B cell (primary cell): ENCODE measurements around the gene AMIGO1. TPM values are rescaled to one million over a fixed set of nuclear protein-coding genes. Genes with fewer than 3 reads are reported as not detected.

Experiments used
- ATAC-seq: fragments of 200-7000 bp; cut with Tn5 transposase; one replicate; pipeline ENCODE4 v1.10.0; 2021; ENCODE audit warnings: low read depth, mild to moderate bottlenecking, moderate number of reproducible peaks, moderate library complexity
- CTCF ChIA-PET: fragments of 350-600 bp; sonication (Branson Sonifier 250); formaldehyde crosslinking; loops from one replicate; lab custom pipeline; 2021; ENCODE audit warnings: antibody characterized with exemption, inconsistent platforms; lab: Charles Lee
- POLR2A ChIA-PET: fragments of 350-600 bp; sonication (Branson Sonifier 250); formaldehyde crosslinking; loops from one replicate; lab custom pipeline; 2021; ENCODE audit warnings: antibody characterized with exemption; lab: Charles Lee
- DNase-seq: peaks from one replicate; pipeline ENCODE4 v3.0.0; 2013
- H2AFZ ChIP-seq: 2 replicates; pipeline ENCODE4 v1.6.1; 2012; ENCODE audit warnings: mild to moderate bottlenecking, low read depth, low read length; ENCODE audit not compliant: insufficient read depth, poor library complexity, severe bottlenecking
- H3K27ac ChIP-seq, 2 donors: 1 replicate in 1 of 2; 2 replicates in 1 of 2; pipeline ENCODE4 v1.5.1; 2012 to 2013; ENCODE audit warnings: low read length in 2 of 2, mild to moderate bottlenecking in 2 of 2, moderate library complexity in 1 of 2
- H3K27me3 ChIP-seq, 4 experiments: fragments of 200-600 bp in 1 of 4; sonication (generic) in 1 of 4; replicated peaks in 1 of 4; 1 replicate in 2 of 4; 2 replicates in 2 of 4; pipeline versions ENCODE4 v1.6.1 to v1.7.0; 2013 to 2016; ENCODE audit warnings: low read length in 3 of 4, mild to moderate bottlenecking in 2 of 4, mixed read lengths in 1 of 4, moderate library complexity in 1 of 4; ENCODE audit not compliant: insufficient read depth in 4 of 4, control insufficient read depth in 3 of 4; ENCODE audit errors: control extremely low read depth in 1 of 4
- H3K36me3 ChIP-seq, 2 experiments: replicated peaks in 1 of 2; 1 replicate in 1 of 2; 2 replicates in 1 of 2; pipeline versions ENCODE4 v1.6.1 to v1.7.1; 2013; ENCODE audit warnings: low read length in 1 of 2; ENCODE audit not compliant: insufficient read depth in 2 of 2, control insufficient read depth in 1 of 2; ENCODE audit errors: control extremely low read depth in 1 of 2, extremely low read depth in 1 of 2
- H3K4me1 ChIP-seq, 2 donors: fragments of 200-600 bp in 1 of 2; sonication (generic) in 1 of 2; 1 replicate in 1 of 2; 2 replicates in 1 of 2; pipeline versions ENCODE4 v1.5.1 to v1.6.1; 2013 to 2017; ENCODE audit warnings: low read length in 2 of 2; ENCODE audit not compliant: control insufficient read depth in 2 of 2, insufficient read depth in 2 of 2
- H3K4me2 ChIP-seq: replicated peaks from 2 replicates; pipeline ENCODE3; 2012; ENCODE audit warnings: mild to moderate bottlenecking, low read depth, low read length; ENCODE audit not compliant: poor library complexity, severe bottlenecking
- H3K4me3 ChIP-seq, 5 experiments: fragments of 200-600 bp in 1 of 5; sonication (generic) in 1 of 5; 1 replicate in 3 of 5; 2 replicates in 2 of 5; pipeline versions ENCODE4 v1.5.1 to v1.7.0; 2011 to 2016; ENCODE audit warnings: low read length in 4 of 5, mild to moderate bottlenecking in 4 of 5, low read depth in 2 of 5, control low read depth in 1 of 5, moderate library complexity in 1 of 5; ENCODE audit not compliant: insufficient read depth in 1 of 5; ENCODE audit errors: control extremely low read depth in 1 of 5, extremely low read depth in 1 of 5
- H3K79me2 ChIP-seq: fragments of 200-600 bp; sonication (generic); one replicate; pipeline ENCODE4 v1.6.0; 2016; ENCODE audit warnings: low read length; ENCODE audit not compliant: control insufficient read depth, insufficient read depth
- H3K9ac ChIP-seq: fragments of 200-600 bp; sonication (generic); 2 replicates; pipeline ENCODE4 v1.6.1; 2017; ENCODE audit warnings: mild to moderate bottlenecking, low read length, moderate library complexity
- H3K9me3 ChIP-seq, 3 donors: one replicate each; pipeline versions ENCODE4 v1.6.1 to v1.7.1; 2013; ENCODE audit warnings: low read length in 2 of 3; ENCODE audit not compliant: control insufficient read depth in 2 of 3, insufficient read depth in 1 of 3; ENCODE audit errors: control extremely low read depth in 1 of 3
- H4K20me1 ChIP-seq: 2 replicates; pipeline ENCODE4 v1.6.0; 2012; ENCODE audit warnings: mild to moderate bottlenecking, low read length; ENCODE audit not compliant: insufficient read depth, control insufficient read depth, poor library complexity, severe bottlenecking
- H3K27ac Mint-ChIP-seq: one replicate; pipeline ENCODE4 v1.8.0; 2021; ENCODE audit warnings: mixed read lengths
- H3K27me3 Mint-ChIP-seq: one replicate; pipeline ENCODE4 v1.8.0; 2021; ENCODE audit warnings: mixed read lengths
- H3K4me1 Mint-ChIP-seq: one replicate; pipeline ENCODE4 v1.8.0; 2021; ENCODE audit warnings: mixed read lengths
- H3K4me3 Mint-ChIP-seq: one replicate; pipeline ENCODE4 v1.8.0; 2021; ENCODE audit warnings: mixed read lengths
- H3K9me3 Mint-ChIP-seq: one replicate; pipeline ENCODE4 v1.8.0; 2022; ENCODE audit warnings: mixed read lengths; ENCODE audit not compliant: insufficient read depth
- CTCF ChIP-seq: fragments of 200-600 bp; IDR thresholded peaks from one replicate; pipeline ENCODE4 v1.8.0; 2022; ENCODE audit warnings: antibody characterized with exemption, mild to moderate bottlenecking
- EZH2 ChIP-seq: IDR thresholded peaks from 2 replicates; pipeline ENCODE4 v1.6.1; 2012; ENCODE audit warnings: borderline replicate concordance, low read depth, mild to moderate bottlenecking, moderate library complexity, low read length; ENCODE audit not compliant: insufficient read depth, poor library complexity, severe bottlenecking
- WGBS: methylation state at CpG from one replicate; pipeline ENCODE4 v1.1.5; 2013; ENCODE audit warnings: missing lambda C conversion rate; ENCODE audit not compliant: insufficient coverage; 5-methylcytosine and 5-hydroxymethylcytosine counted together
- intact Hi-C: fragments of 100-400 bp; cut with micrococcal nuclease; formaldehyde crosslinking; loops from one replicate; pipeline ENCODE4 v1.10.0; 2022
- polyA plus RNA-seq: library from polyadenylated mRNA; depleted of rRNA; stranded (reverse); fragments of >200 nt; gene quantifications from 2 replicates; pipeline ENCODE4 v1.2.3, GENCODE V29; 2012
- total RNA-seq, 2 donors: library from RNA; stranded (reverse); fragments of 120-200 nt in 1 of 2; gene quantifications; 1 replicate in 1 of 2; 2 replicates in 1 of 2; pipeline versions ENCODE4 v1.2.3 to v1.2.4, GENCODE V29; 2013 to 2022

AMIGO1 gene
- total and polyA plus RNA-seq, 2 donors (not counting 1 experiment from before 2014, with no cell fraction given), result 0.19 to 2.4 TPM

GRCh38 chr1:109530457-109531087 is 21.0 kb upstream of the AMIGO1 start:
- 94% methylated on average over 12 of the region's 13 CpGs for WGBS
- POLR2A ChIA-PET, result interaction anchor here (1.0 kb wide), 1 partner anchor 47 kb away, joined by 4 read pairs; the partner anchor contains the start of gene ATXN7L2
- DNase-seq (no peak), ATAC-seq (no peak)
- TF ChIP-seq EZH2 (no peak), CTCF (no peak)
- H2AFZ ChIP-seq, result no peak overlapping the region
- Mint-ChIP-seq H3K9me3 (no peaks in the 10 kb centered on the region), H3K27me3 (peaks cover 4% of the 10 kb centered on the region), H3K4me1 (peaks cover 11% of the 10 kb centered on the region), H3K27ac (no peak overlapping the region), H3K4me3 (no peak overlapping the region)
- no peak overlapping the region for H3K9ac ChIP-seq
- intact Hi-C loops, result no loop called here
- H3K79me2 ChIP-seq, result no peaks in the 10 kb centered on the region
- H3K27me3 ChIP-seq, result no peaks in the 10 kb centered on the region
- H4K20me1 ChIP-seq, result no peaks in the 10 kb centered on the region
- CTCF ChIA-PET, result interaction anchor here (0.9 to 21.6 kb wide), 5 partner anchors 8 to 262 kb away, joined by 3 to 926 read pairs (median 49); partner anchors contain the start of genes AMIGO1, ATXN7L2, CYB561D1 and SORT1
- no peak overlapping the region for H3K4me3 ChIP-seq
- no peak overlapping the region for H3K4me2 ChIP-seq
- no peak overlapping the region for H3K27ac ChIP-seq
- H3K9me3 ChIP-seq, result no peaks in the 10 kb centered on the region
- H3K4me1 ChIP-seq, result peaks cover 4 to 11% of the 10 kb centered on the region in 2 donors
- H3K36me3 ChIP-seq, result no peaks in the 10 kb centered on the region

DNA sequence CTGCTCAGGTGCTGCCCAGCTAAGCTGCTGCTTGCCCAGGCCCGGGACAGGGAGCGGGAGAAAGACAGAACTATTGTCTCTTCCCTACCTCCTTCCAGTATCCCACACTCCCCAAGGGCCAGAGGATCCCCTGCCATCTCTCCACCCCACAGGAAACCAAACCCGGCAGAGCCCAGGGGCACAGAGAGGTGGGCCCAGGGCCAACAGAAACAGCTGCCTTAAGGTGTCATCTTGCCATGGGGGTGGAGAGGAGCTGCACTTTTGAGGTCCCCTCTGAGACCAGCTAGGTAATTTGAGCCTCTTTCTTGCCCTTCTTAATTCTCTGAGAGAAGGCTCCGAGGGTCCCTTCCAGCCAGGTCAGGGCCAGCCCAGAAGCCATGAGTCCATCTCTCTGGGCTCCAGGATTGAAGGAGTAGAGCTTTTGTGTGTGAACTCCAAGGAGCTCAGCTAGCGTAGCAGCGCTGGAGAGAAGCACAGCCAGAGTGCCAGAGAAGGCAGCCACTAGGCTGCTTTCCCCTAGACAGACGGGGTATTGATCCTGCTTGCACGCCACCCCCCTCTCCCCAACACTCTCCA is 20.4 kb upstream of the AMIGO1 start:
- Histone ChIP-seq H3K27ac (no peak overlapping the region), H3K9ac (no peak overlapping the region), H4K20me1 (no peaks in the 10 kb centered on the region), H3K79me2 (no peaks in the 10 kb centered on the region), H3K4me3 (no peak overlapping the region), H3K9me3 (no peaks in the 10 kb centered on the region), H3K36me3 (no peaks in the 10 kb centered on the region), H3K27me3 (no peaks in the 10 kb centered on the region), H3K4me2 (no peak overlapping the region), H2AFZ (no peak overlapping the region), H3K4me1 (peaks cover 4 to 11% of the 10 kb centered on the region in 2 donors)
- DNase-seq, result no peak
- WGBS, result 91% methylated on average over 6 of the region's 8 CpGs
- intact Hi-C loops, result no loop called here
- TF ChIP-seq EZH2, result no peak
- TF ChIP-seq CTCF, result no peak
- Mint-ChIP-seq H3K4me3 (no peak overlapping the region), H3K9me3 (no peaks in the 10 kb centered on the region), H3K27me3 (peaks cover 4% of the 10 kb centered on the region), H3K4me1 (peaks cover 11% of the 10 kb centered on the region), H3K27ac (no peak overlapping the region)
- ATAC-seq, result no peak
- ChIA-PET CTCF (interaction anchor here (0.9 to 21.6 kb wide), 5 partner anchors 9 to 262 kb away, joined by 3 to 926 read pairs (median 49); partner anchors contain the start of genes AMIGO1, ATXN7L2, CYB561D1 and SORT1), POLR2A (interaction anchor here (0.6 to 1.0 kb wide), 2 partner anchors 46 to 100 kb away, joined by 4 to 7 read pairs; partner anchors contain the start of gene ATXN7L2)
